GM21515 (cell line): ENCODE data around the gene METTL25B.

Experiments
- ATAC-seq: cut with Tn5 transposase; IDR thresholded peaks from one replicate; pipeline ENCODE4 v1.9.1; 2021; ENCODE audit not compliant: unreplicated experiment

The METTL25B gene

GRCh38 chr1:156725683-156726280 is 2.5 kb upstream of the METTL25B start:
- ATAC-seq: peak; percentile 35

- ATAC-seq: no peak
These were observed 1.6 kb upstream of the METTL25B start for GRCh38 chr1:156726549-156727226.

- no peak for ATAC-seq
These were observed 777 bp upstream of the METTL25B start for GRCh38 chr1:156727492-156727891.

- ATAC-seq: peak; percentile 83
These were observed 562 bp downstream of the METTL25B start, which contains the start of gene ISG20L2 for GRCh38 chr1:156728599-156729462. ISG20L2 (minus strand) TSS chr1:156728766; CDS start chr1:156727652, 1,114 bp downstream.

- ATAC-seq: no peak
These were observed 5.8 kb downstream of the METTL25B start for GRCh38 chr1:156733989-156734584.

- ATAC-seq: no peak
These were observed 10.1 kb downstream of the METTL25B start for GRCh38 chr1:156738407-156738806.

- ATAC-seq: no peak
These were observed 10.6 kb downstream of the METTL25B start for GRCh38 chr1:156738916-156739315.

- peak; percentile 2 for ATAC-seq
These were observed 12.0 kb downstream of the METTL25B start for GRCh38 chr1:156740237-156740740.

GRCh38 chr1:156740741-156741480 is 12.6 kb downstream of the METTL25B start, which contains the start of gene MRPL24:
MRPL24 (minus strand) TSS chr1:156741088; CDS start chr1:156738704, 2,384 bp downstream.
- peak; percentile 68 for ATAC-seq

- ATAC-seq: peak; percentile 1
These were observed 13.3 kb downstream of the METTL25B start for GRCh38 chr1:156741481-156741983.

- no peak for ATAC-seq
These were observed 13.7 kb downstream of the METTL25B start for GRCh38 chr1:156742017-156742416.

- no peak for ATAC-seq
These were observed 14.5 kb downstream of the METTL25B start for GRCh38 chr1:156742801-156743200.

GRCh38 chr1:156743367-156744302 is 15.4 kb downstream of the METTL25B start:
- ATAC-seq: no peak

GRCh38 chr1:156744344-156744743 is 16.1 kb downstream of the METTL25B start:
- ATAC-seq: no peak

GRCh38 chr1:156744786-156745419 is 16.6 kb downstream of the METTL25B start:
- ATAC-seq: no peak

- no peak for ATAC-seq
These were observed 17.6 kb downstream of the METTL25B start for GRCh38 chr1:156745881-156746280.

GRCh38 chr1:156746406-156746727 is 18.1 kb downstream of the METTL25B start:
- no peak for ATAC-seq

GRCh38 chr1:156746728-156747631 is 18.7 kb downstream of the METTL25B start:
- ATAC-seq: no peak
